ENCODE measurements around the gene CAMK1D. TPM values are rescaled to one million over a fixed set of nuclear protein-coding genes. Genes with fewer than 3 reads are reported as not detected.

The CAMK1D gene
- total and polyA plus RNA-seq, 2 of the 4 experiments (the other 2 are of a cell fraction), result 5.0 to 5.3 TPM

GRCh38 chr10:12501324-12501723 is 152.0 kb downstream of the CAMK1D start:
- no peaks in the 10 kb centered on the region for H4K20me1 ChIP-seq (ENCODE audit: insufficient read depth, low read length)
- H3K27ac ChIP-seq (ENCODE audit: insufficient read depth, low read length), result no peak overlapping the region
- H3K36me3 ChIP-seq (ENCODE audit: control insufficient read depth, insufficient read depth, low read length), result no peaks in the 10 kb centered on the region
- no peak overlapping the region for H4K8ac ChIP-seq (ENCODE audit: low read depth in 2 of 2, low read length in 2 of 2)
- no peak overlapping the region for H2AK9ac ChIP-seq (replicated peaks; ENCODE audit: low read depth, low read length, poor library complexity)
- H2BK20ac ChIP-seq (ENCODE audit: low read depth, low read length), result no peak overlapping the region
- no peak overlapping the region for H3K56ac ChIP-seq (ENCODE audit: extremely low read depth, insufficient read depth, low read length)
- no peak overlapping the region for H2BK120ac ChIP-seq (ENCODE audit: low read depth, low read length)
- ChIA-PET CTCF (no interaction called here), POLR2A (ENCODE audit: unreplicated experiment) (no interaction called here)
- no peak overlapping the region for H2AK5ac ChIP-seq (ENCODE audit: low read depth, low read length)
- H3K4me1 ChIP-seq (ENCODE audit: control insufficient read depth, insufficient read depth, low read length), result peaks cover 5% of the 10 kb centered on the region; the same call in 1 of the 2 replicates
- H2BK15ac ChIP-seq (ENCODE audit: low read depth, low read length), result no peak overlapping the region
- no peak overlapping the region for H3K23ac ChIP-seq (ENCODE audit: low read depth, low read length)
- H2BK5ac ChIP-seq (ENCODE audit: low read depth, low read length, poor library complexity, severe bottlenecking), result no peak overlapping the region
- DNase-seq (no peak), ATAC-seq (ENCODE audit: low read depth) (0 out of 2 replicates have a peak, but pooled peaks have one; percentile 13)
- dilution Hi-C loops (cut with HindIII; ENCODE audit: low sequenced_read_pairs, unreplicated experiment), result no loop called here
- H3K27me3 ChIP-seq (ENCODE audit: control insufficient read depth, insufficient read depth, low read length), result no peaks in the 10 kb centered on the region; the same call in 1 of the 2 replicates
- H4K5ac ChIP-seq (ENCODE audit: low read depth, low read length), result no peak overlapping the region
- no peaks in the 10 kb centered on the region for H3K79me1 ChIP-seq (ENCODE audit: low read depth in 1 of 2, low read length in 2 of 2)
- H3K4ac ChIP-seq (ENCODE audit: low read depth, low read length), result no peak overlapping the region
- in situ Hi-C loops (cut with MboI; ENCODE audit: low sequenced_read_pairs), result no loop called here
- H3K9me3 ChIP-seq (ENCODE audit: control insufficient read depth, insufficient read depth, low read length), result no peaks in the 10 kb centered on the region
- H3K18ac ChIP-seq (ENCODE audit: low read depth, low read length), result no peak overlapping the region
- no peak overlapping the region for H3K4me3 ChIP-seq (ENCODE audit: insufficient read depth, low read depth, low read length)
- H3K4me2 ChIP-seq (ENCODE audit: low read depth, low read length), result no peak overlapping the region; the same call in 1 of the 2 replicates
- TF ChIP-seq MAZ (IDR thresholded peaks at IDR 0.05; ENCODE audit: borderline replicate concordance, low read depth, low read length) (no peak), NFE2L2 (IDR thresholded peaks at IDR 0.05; ENCODE audit: low read depth, low read length) (no peak), POLR2A (IDR thresholded peaks at IDR 0.05; ENCODE audit: low read depth, low read length) (no peak), RAD21 (IDR thresholded peaks at IDR 0.05; ENCODE audit: low read length) (no peak), ELK1 (IDR thresholded peaks at IDR 0.05; ENCODE audit: borderline replicate concordance, low read depth, low read length) (no peak), BHLHE40 (IDR thresholded peaks at IDR 0.05; ENCODE audit: low read depth, low read length) (no peak)
- TF ChIP-seq, protein P1, sequence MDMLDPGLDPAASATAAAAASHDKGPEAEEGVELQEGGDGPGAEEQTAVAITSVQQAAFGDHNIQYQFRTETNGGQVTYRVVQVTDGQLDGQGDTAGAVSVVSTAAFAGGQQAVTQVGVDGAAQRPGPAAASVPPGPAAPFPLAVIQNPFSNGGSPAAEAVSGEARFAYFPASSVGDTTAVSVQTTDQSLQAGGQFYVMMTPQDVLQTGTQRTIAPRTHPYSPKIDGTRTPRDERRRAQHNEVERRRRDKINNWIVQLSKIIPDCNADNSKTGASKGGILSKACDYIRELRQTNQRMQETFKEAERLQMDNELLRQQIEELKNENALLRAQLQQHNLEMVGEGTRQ (IDR thresholded peaks at IDR 0.05; ENCODE audit: low read depth, low read length), result no peak
- intact Hi-C loops (cut with micrococcal nuclease), result no loop called here
- no peaks in the 10 kb centered on the region for H3K9me1 ChIP-seq (ENCODE audit: insufficient read depth, low read length)
- H3K9ac ChIP-seq (ENCODE audit: low read depth, low read length), result no peak overlapping the region
- BruUV-seq (replicated peaks), result no TSS peak
- H3K14ac ChIP-seq (replicated peaks; ENCODE audit: low read depth, low read length), result no peak overlapping the region
- 60% methylated on average over 1 of the region's 12 CpGs; no CpG with 5 or more reads in 1 of the 2 experiments for WGBS, 2 experiments (ENCODE audit: extremely low coverage in 2 of 2, insufficient read length in 1 of 2)
- no peak overlapping the region for H4K91ac ChIP-seq (ENCODE audit: insufficient read depth, low read depth, low read length)
- no peak overlapping the region for H2AFZ ChIP-seq (replicated peaks; ENCODE audit: low read length, poor library complexity)

Measured in IMR-90 (cell line).